ENCODE results near the gene GNAL.

The GNAL gene

GRCh38 chr18:11801573-11801972, 112.5 kb downstream of the GNAL start:
- in situ Hi-C loops (cut with MboI; ENCODE audit: low sequenced_read_pairs) = loop anchor here (25.0 kb wide), 1 partner anchor 111 kb away; the partner anchor contains the start of gene MPPE1

DNA sequence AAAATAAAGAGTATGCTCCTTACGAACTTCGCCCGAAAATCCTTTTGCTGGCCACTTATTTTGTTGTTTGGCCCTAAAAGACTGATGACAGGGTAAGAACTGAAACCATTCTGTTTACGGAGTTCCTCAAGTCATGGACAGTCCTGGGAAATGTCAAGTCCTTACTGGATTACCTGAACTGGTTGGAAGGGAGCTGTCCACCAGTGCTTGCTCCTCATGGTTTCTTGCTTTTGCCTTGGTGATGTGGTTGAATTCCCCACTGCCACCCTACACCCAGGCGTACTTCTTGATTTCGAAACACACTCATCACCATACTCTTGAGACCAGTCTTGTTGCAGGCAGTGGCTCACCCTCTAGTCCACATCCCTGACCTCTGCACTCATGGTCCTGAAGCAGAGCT, 113.1 kb downstream of the GNAL start:
- in situ Hi-C loops (cut with MboI; ENCODE audit: low sequenced_read_pairs) = loop anchor here (25.0 kb wide), 1 partner anchor 110 kb away; the partner anchor contains the start of gene MPPE1

DNA sequence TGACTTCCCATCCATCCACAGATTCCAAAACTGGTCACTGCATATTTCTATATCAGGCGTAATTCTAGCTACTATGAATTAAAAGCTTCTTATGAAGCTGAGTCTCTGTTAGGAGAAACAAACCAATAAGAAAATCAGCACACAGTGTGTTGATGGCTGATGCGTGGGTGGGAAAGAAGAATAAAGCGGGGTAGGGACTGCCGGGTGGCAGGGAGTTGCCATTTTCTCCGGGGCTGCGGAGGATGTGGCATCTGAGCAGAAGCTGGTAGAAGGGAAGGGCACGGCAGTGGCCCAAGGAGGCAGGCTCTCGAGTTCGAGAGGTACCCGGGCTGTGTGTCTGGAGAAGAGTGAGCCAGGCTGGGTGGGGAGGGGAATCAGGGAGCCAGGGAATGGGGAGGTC, 113.5 kb downstream of the GNAL start:
- in situ Hi-C loops (cut with MboI; ENCODE audit: low sequenced_read_pairs) = loop anchor here (25.0 kb wide), 1 partner anchor 110 kb away; the partner anchor contains the start of gene MPPE1

DNA sequence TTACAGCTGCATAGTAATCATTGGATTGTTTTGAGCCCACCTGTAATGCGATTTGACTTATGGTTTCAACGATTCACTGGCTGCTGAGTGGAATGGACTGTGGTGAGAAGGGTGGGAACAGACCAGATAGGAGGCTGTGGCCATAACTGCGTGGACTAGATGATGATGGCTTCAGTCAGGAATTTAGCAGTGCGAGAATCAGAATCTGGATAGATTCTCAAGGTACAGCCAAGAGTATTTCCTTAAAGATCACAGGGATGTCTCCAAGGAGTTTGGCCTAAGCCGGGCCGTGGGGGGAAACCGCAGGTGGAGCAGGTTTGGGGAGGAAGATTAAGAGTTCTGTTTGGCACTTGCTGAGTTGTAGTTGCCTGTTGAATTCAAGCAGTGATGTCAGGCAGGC, 118.2 kb downstream of the GNAL start:
- in situ Hi-C loops (cut with MboI; ENCODE audit: low sequenced_read_pairs) = loop anchor here (25.0 kb wide), 1 partner anchor 105 kb away; the partner anchor contains the start of gene MPPE1

DNA sequence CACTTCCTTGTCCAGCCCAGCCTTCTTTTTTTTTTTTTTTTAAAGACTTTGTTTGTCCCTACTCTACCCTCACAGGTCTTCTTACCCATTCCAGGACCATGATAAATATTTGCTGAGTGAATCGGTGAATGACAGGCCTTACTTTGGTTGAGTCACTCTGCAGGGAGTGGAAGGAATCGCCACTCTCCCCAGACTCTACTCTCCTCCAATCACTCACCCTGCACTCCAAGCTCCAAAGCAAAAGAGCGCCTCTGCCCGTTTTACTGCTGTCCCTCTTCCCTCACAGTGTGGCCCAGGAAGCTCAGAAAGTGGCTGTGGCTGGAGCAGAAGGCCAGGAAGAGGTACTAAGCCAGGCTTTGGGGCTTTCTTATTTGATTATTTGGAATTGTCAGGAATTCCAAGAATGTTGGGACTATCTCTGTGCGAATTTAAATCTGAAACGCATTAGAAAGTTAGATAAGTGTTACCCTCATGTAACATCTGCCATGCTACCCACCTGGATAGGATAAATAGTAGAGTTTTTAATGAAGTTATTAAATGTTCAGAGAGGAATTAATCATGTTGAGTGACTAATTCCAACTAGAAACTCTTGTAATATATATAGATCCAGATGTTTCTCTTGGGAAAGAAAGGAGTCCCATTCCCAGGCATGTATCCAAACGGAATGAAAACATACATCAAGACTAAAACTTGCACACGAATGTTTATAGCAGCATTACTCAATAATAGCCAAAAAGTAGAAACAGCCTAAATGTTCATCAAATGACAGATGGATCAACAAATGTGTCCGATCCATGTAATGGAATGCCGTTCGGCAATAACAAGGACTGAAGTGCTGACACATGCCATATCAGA, 119.2 kb downstream of the GNAL start:
- in situ Hi-C loops (cut with MboI; ENCODE audit: low sequenced_read_pairs) = loop anchor here (25.0 kb wide), 1 partner anchor 104 kb away; the partner anchor contains the start of gene MPPE1

DNA sequence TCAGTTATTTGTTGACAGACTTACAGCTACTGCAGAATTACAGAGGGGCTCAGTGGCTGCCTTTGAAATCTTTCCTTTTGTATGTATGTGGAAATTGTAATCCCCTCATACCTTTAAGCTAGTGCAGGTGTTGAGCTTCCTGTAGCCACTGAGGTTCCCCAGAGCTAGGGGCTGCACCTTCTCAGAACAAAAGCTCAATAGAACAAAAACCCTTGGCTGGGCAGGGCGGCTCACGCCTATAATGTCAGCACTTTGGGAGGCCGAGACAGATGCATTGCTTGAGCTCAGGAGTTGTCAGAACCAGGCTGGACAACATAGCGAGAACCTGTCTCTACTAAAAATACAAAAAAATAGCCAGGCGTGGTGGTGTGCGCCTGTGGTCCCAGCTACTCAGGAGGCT, 120.8 kb downstream of the GNAL start:
- in situ Hi-C loops (cut with MboI; ENCODE audit: low sequenced_read_pairs) = loop anchor here (25.0 kb wide), 1 partner anchor 102 kb away; the partner anchor contains the start of gene MPPE1

DNA sequence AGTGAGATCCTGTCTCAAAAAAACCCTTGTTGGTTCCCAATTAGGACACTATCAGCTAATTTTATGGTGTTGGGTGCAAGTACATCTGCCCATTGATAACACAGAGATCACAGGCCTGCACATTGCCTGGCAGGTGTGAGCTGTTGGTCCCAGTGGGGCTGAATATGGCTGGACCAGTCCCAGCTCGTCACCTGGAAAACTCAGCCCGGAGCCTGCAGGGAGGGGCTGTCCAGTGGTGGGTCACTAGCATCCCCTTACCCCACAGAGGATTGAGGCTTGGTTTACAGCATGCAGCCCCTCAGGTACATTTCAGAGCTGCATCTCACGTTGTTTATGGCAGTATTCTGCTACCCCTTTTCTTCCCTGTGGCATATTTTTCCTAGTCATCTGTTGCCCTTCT, 121.3 kb downstream of the GNAL start:
- in situ Hi-C loops (cut with MboI; ENCODE audit: low sequenced_read_pairs) = loop anchor here (25.0 kb wide), 1 partner anchor 102 kb away; the partner anchor contains the start of gene MPPE1

DNA sequence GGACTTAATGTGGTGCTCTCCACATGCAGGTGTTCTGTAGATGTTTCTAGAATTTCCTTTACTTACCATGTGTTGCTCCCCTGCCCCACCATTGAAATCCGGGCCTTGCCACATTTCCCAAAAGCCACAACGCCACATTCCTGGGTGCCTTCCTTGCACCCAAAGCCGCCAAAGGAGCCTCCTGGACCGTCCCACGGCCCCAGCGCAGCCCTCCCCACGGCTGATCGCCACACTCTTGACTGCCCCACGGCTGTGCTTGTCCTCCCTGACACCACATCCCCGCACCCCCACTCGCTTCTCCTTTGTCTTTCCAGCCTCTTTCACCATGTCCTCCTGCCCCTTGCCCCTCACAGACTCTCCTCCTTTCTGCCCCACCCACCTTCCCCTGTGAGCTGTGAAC, 121.9 kb downstream of the GNAL start:
- in situ Hi-C loops (cut with MboI; ENCODE audit: low sequenced_read_pairs) = loop anchor here (25.0 kb wide), 1 partner anchor 101 kb away; the partner anchor contains the start of gene MPPE1

DNA sequence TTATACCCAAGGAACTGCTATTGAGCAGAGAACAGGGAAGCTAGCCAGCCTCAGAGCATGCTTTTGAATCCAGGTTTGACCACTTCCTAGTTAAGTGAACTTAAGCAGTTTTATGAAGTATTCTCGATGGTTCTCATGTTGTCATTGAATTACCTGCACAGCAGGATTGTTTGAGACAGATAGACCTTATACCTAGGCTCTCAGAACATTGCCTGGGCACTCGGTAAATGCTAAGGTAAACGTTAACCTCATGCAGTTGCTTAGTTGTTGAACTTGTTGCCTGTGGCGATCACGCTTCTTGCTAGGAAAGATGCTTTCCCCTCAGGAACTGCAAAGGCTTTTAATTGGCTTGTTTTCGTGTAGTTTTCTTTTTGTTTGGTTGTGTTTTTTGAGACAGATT, 128.2 kb downstream of the GNAL start:
- in situ Hi-C loops (cut with MboI; ENCODE audit: low sequenced_read_pairs) = loop anchor here (25.0 kb wide), 1 partner anchor 95 kb away; the partner anchor contains the start of gene MPPE1

- in situ Hi-C loops (cut with MboI; ENCODE audit: low sequenced_read_pairs) = loop anchor here (25.0 kb wide), 1 partner anchor 94 kb away; the partner anchor contains the start of gene MPPE1
Measured at GRCh38 chr18:11818486-11819203, 129.6 kb downstream of the GNAL start.

- in situ Hi-C loops (cut with MboI; ENCODE audit: low sequenced_read_pairs) = loop anchor here (25.0 kb wide), 1 partner anchor 92 kb away; the partner anchor contains the start of gene MPPE1
Measured at GRCh38 chr18:11819938-11820337, 130.9 kb downstream of the GNAL start.

- in situ Hi-C loops (cut with MboI; ENCODE audit: low sequenced_read_pairs) = loop anchor here (25.0 kb wide), 1 partner anchor 92 kb away; the partner anchor contains the start of gene MPPE1
Measured at GRCh38 chr18:11820697-11821096, 131.6 kb downstream of the GNAL start.

- in situ Hi-C loops (cut with MboI; ENCODE audit: low sequenced_read_pairs) = loop anchor here (25.0 kb wide), 1 partner anchor 91 kb away; the partner anchor contains the start of gene MPPE1
Measured at GRCh38 chr18:11821208-11821607, 132.1 kb downstream of the GNAL start.

DNA sequence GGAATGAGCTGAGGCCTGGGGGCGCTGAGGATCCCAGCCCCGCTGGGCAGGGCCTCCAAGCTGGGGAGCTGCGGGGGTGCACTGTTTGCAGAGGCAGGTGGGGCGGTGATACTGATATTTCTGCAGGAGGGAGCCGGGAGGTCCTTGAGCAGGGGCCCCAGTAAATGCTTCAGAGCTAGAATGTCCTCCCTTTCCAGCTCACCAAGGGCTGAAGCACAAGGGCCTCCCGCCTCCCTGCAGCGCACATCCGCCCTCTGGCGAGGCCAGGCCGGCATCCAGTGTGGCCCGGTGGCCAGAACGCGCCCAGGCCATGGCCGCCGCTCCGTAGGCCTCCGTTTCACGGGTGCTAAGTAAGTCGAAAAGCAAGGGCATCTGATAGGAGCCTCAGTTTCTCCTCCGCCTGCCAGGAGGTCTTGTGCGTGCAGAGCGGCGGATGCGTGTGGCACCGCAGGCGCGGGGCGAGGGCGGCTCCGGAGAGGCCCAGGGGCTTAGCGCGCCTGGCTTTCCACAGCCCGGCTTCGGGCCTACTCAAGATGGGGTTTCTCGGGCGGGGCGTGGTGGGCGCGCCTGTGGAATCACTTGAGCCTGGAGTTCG, 132.7 kb downstream of the GNAL start:
- in situ Hi-C loops (cut with MboI; ENCODE audit: low sequenced_read_pairs) = loop anchor here (25.0 kb wide), 1 partner anchor 91 kb away; the partner anchor contains the start of gene MPPE1

DNA sequence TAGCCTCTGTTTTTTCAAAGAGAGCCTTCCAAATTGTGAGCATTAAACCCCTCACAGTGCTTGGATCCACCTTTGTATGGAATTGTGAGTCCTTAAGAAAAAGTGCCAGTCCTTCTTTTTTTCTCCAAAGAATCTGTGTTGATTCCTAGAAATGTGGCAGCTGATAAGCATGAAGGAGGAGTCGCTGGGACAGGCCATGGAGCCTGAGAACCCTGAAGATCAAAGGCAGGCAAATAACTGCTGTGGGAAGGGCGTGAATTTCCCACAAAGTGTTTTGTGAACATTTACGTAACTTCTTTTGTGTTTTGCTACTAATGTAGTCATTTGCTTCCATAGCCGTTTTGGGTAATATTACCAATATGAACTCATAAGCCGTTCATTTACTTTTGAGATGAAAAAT, 134.5 kb downstream of the GNAL start:
- in situ Hi-C loops (cut with MboI; ENCODE audit: low sequenced_read_pairs) = loop anchor here (25.0 kb wide), 1 partner anchor 89 kb away; the partner anchor contains the start of gene MPPE1

- in situ Hi-C loops (cut with MboI; ENCODE audit: low sequenced_read_pairs) = no loop called here
Measured at GRCh38 chr18:11826836-11827235, 137.8 kb downstream of the GNAL start.

DNA sequence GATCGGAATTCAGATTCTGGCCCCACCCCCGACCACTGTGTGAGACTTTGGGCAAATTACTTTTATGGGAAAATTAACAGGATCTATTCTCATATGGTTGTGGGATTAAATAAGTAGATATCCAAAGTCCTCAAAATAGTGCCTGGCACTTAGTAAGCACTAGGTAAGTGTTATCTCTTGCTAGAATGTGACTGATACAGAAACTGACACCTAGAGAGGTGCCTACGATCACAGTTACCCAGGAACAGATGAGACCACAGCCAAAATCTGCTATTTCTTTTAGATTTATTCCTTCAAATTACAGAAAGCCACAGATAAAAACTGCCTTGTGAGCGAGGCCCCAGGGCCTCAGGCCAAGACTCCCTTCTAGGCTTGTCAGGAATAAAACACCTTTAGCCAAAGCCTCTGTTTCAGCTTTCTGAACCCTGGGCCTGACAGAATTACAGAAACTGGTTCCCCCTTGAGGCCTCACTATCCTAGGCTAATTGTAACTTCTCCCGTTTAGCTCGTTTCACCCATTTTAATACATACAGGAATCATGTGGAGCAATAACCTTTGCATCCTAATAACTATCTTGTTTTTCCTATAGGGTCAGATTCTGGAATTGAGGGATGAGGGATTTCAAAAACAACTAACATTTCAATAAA, 139.8 kb downstream of the GNAL start:
- in situ Hi-C loops (cut with MboI; ENCODE audit: low sequenced_read_pairs) = no loop called here

DNA sequence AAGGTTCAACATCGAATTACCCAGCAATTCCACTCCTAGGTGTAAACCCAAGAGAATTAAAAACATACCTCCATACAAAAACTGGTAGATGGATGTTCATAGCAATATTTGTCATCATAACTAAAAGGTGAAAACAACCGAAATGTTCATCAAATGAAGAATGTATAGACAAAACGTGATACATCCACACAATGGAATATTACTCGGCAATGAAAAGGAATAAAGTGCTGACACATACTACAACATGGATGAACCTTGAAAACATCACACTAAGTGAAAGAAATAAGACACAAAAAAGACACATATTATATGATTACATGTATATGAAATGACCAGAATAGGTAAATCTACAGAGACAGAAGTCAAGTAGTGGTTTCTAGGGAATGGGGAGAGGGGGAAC, 141.5 kb downstream of the GNAL start:
- in situ Hi-C loops (cut with MboI; ENCODE audit: low sequenced_read_pairs) = no loop called here

DNA sequence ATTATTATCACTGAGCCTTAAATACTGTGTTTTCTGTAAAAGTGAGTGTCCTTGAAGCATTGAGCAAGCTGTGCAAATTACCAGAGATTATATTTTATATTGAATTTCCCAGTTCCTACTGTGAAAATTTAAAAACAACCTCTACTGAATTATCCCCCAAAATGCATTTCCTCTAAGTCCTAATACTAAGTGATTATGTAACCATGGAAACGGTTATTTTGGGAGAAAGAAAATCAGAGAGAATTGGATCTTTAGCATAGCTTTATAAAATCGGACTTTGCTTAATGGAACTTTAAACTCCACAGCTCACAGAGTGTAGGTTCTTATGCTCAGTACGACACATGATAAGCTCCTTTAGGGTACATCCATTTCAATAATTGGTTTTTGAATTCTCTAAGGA, 142.9 kb downstream of the GNAL start:
- in situ Hi-C loops (cut with MboI; ENCODE audit: low sequenced_read_pairs) = no loop called here

GRCh38 chr18:11834772-11835171, 145.7 kb downstream of the GNAL start:
- in situ Hi-C loops (cut with MboI; ENCODE audit: low sequenced_read_pairs) = no loop called here
